OCI-LY1 (cell line): ENCODE results near the gene NCOR1.

ENCODE experiments used
- H2AFZ ChIP-seq: fragments of 200-600 bp; sonication (generic), shearing (Covaris generic); 2 replicates; pipeline ENCODE4 v1.6.0; 2014; ENCODE audit warnings: antibody characterized with exemption, mild to moderate bottlenecking, low read length
- H3F3A ChIP-seq: fragments of 200-600 bp; sonication (generic), shearing (Covaris generic); 2 replicates; pipeline ENCODE4 v1.6.0; 2014; ENCODE audit warnings: mild to moderate bottlenecking, antibody characterized with exemption, low read length, moderate library complexity; ENCODE audit not compliant: insufficient read depth
- H3K27ac ChIP-seq: fragments of 200-600 bp; sonication (generic); 2 replicates; pipeline ENCODE4 v1.5.1; 2014; ENCODE audit warnings: low read length, mixed run types, mild to moderate bottlenecking, low read depth; ENCODE audit not compliant: poor library complexity, severe bottlenecking
- H3K27me3 ChIP-seq: fragments of 200-600 bp; sonication (generic); 2 replicates; pipeline ENCODE4 v1.6.0; 2014; ENCODE audit warnings: antibody characterized with exemption, mild to moderate bottlenecking, low read length, moderate library complexity; ENCODE audit not compliant: insufficient read depth
- H3K36me3 ChIP-seq: fragments of 200-600 bp; sonication (generic); 2 replicates; pipeline ENCODE4 v1.6.1; 2014; ENCODE audit warnings: mild to moderate bottlenecking, antibody characterized with exemption, low read length, moderate library complexity, mixed read lengths; ENCODE audit not compliant: insufficient read depth
- H3K4me1 ChIP-seq: fragments of 200-600 bp; sonication (generic); 2 replicates; pipeline ENCODE4 v1.5.1; 2014; ENCODE audit warnings: mild to moderate bottlenecking, low read length, moderate library complexity; ENCODE audit not compliant: insufficient read depth, severe bottlenecking
- H3K4me2 ChIP-seq: fragments of 200-600 bp; sonication (generic), shearing (Covaris generic); 2 replicates; pipeline ENCODE4 v1.6.1; 2014; ENCODE audit warnings: low read length
- H3K4me3 ChIP-seq: fragments of 200-600 bp; sonication (generic); 2 replicates; pipeline ENCODE4 v1.5.1; 2014; ENCODE audit warnings: low read length, low read depth, mild to moderate bottlenecking, mixed read lengths; ENCODE audit not compliant: poor library complexity, severe bottlenecking
- H3K79me2 ChIP-seq: fragments of 200-600 bp; shearing (Covaris generic); 2 replicates; pipeline ENCODE4 v1.6.1; 2016; ENCODE audit warnings: mixed run types, low read length, mixed read lengths; ENCODE audit not compliant: insufficient read depth
- H3K9ac ChIP-seq: fragments of 200-600 bp; sonication (generic), shearing (Covaris generic); 2 replicates; pipeline ENCODE4 v1.6.1; 2014; ENCODE audit warnings: mild to moderate bottlenecking, low read length, mixed read lengths
- H3K9me2 ChIP-seq: fragments of 200-600 bp; sonication (generic), shearing (Covaris generic); 2 replicates; pipeline ENCODE4 v1.6.1; 2014; ENCODE audit warnings: low read depth, mild to moderate bottlenecking, low read length, mixed read lengths
- H3K9me3 ChIP-seq: fragments of 200-600 bp; shearing (Covaris generic); 2 replicates; pipeline ENCODE4 v1.6.1; 2014; ENCODE audit warnings: low read length, mixed read lengths
- H4K20me1 ChIP-seq: fragments of 200-600 bp; sonication (generic), shearing (Covaris generic); 2 replicates; pipeline ENCODE4 v1.6.0; 2016; ENCODE audit warnings: mild to moderate bottlenecking, low read length; ENCODE audit not compliant: insufficient read depth
- EZH2 ChIP-seq: fragments of 200-600 bp; sonication (generic), shearing (Covaris generic); IDR thresholded peaks from 2 replicates; pipeline ENCODE4 v1.8.0; 2017; ENCODE audit warnings: borderline replicate concordance, mixed run types, mild to moderate bottlenecking, antibody characterized with exemption, low read length, moderate library complexity, mixed read lengths
- TF ChIP-seq, protein P1 (sequence below): fragments of 200-600 bp; sonication (generic), shearing (Covaris generic); IDR thresholded peaks from 2 replicates; pipeline ENCODE4 v1.5.1; 2017; ENCODE audit warnings: mild to moderate bottlenecking, antibody characterized with exemption, low read length, moderate library complexity, mixed read lengths

Gene NCOR1

DNA sequence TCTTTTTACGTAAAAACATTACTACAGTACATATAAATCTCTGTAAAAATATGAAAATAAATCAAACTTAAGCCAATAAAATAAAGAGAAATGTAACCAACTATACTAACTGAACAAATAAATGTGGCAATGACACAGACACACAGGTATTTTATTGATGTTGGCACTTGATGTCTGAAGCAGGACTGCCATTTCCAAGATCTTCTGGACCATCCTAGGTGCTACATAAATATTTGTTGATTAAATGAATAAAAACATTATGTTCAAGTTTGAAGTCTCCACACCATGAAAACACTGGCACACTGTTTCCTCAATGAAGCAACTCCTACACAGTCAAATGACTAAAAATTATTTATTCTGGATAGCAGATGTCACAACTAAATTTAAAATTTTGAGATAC, 106.9 kb downstream of the NCOR1 start:
- H3K79me2 ChIP-seq: no peaks in the 10 kb centered on the region
- no peak overlapping the region for H2AFZ ChIP-seq
- H3K4me3 ChIP-seq: no peak overlapping the region
- H3K9ac ChIP-seq: no peak overlapping the region
- no peaks in the 10 kb centered on the region for H3K27me3 ChIP-seq
- H3K9me3 ChIP-seq: no peaks in the 10 kb centered on the region
- no peak for TF ChIP-seq EZH2
- TF ChIP-seq, protein P1, sequence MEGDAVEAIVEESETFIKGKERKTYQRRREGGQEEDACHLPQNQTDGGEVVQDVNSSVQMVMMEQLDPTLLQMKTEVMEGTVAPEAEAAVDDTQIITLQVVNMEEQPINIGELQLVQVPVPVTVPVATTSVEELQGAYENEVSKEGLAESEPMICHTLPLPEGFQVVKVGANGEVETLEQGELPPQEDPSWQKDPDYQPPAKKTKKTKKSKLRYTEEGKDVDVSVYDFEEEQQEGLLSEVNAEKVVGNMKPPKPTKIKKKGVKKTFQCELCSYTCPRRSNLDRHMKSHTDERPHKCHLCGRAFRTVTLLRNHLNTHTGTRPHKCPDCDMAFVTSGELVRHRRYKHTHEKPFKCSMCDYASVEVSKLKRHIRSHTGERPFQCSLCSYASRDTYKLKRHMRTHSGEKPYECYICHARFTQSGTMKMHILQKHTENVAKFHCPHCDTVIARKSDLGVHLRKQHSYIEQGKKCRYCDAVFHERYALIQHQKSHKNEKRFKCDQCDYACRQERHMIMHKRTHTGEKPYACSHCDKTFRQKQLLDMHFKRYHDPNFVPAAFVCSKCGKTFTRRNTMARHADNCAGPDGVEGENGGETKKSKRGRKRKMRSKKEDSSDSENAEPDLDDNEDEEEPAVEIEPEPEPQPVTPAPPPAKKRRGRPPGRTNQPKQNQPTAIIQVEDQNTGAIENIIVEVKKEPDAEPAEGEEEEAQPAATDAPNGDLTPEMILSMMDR: no peak
- H4K20me1 ChIP-seq: no peaks in the 10 kb centered on the region
- no peak overlapping the region for H3K27ac ChIP-seq
- no peaks in the 10 kb centered on the region for H3K4me1 ChIP-seq
- H3K9me2 ChIP-seq: no peaks in the 10 kb centered on the region
- peaks cover 33% of the 10 kb centered on the region for H3K36me3 ChIP-seq
- H3F3A ChIP-seq: no peaks in the 10 kb centered on the region
- no peak overlapping the region for H3K4me2 ChIP-seq

DNA sequence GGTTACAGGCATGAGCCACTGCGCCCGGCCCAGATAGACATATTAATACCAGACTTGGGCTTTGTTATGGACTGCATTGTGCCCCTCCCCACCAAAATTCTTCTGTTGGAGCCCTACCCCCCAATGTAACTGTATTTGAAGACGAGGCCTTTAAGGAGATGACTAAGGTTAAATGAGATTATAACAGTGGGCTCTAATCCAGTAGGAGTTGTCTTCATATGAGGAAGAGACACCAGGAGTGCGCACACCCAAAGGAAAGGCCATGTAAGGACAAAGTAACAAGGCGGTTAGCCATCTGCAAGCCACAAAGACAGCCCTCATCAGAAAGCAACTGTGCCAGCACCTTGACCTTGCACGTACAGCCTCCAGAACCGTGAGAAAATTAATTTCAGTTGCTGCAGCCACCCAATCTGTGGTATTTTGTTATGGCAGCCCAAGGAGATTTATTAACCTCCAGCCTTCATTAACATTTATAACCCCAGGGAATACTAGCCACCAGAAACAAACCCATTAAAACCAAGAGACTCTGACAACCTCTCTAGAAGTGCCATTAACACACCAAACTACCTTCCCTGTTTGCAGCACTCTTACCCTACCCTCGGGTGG, 108.1 kb downstream of the NCOR1 start:
- H3K9me3 ChIP-seq: no peaks in the 10 kb centered on the region
- H3K27ac ChIP-seq: no peak overlapping the region
- no peaks in the 10 kb centered on the region for H4K20me1 ChIP-seq
- H3K4me2 ChIP-seq: no peak overlapping the region
- H3K79me2 ChIP-seq: no peaks in the 10 kb centered on the region
- H3K36me3 ChIP-seq: peaks cover 33% of the 10 kb centered on the region
- no peak overlapping the region for H3K9ac ChIP-seq
- H3K4me3 ChIP-seq: no peak overlapping the region
- no peaks in the 10 kb centered on the region for H3F3A ChIP-seq
- no peaks in the 10 kb centered on the region for H3K9me2 ChIP-seq
- no peak for TF ChIP-seq EZH2
- TF ChIP-seq, protein P1: no peak
- no peak overlapping the region for H2AFZ ChIP-seq
- no peaks in the 10 kb centered on the region for H3K27me3 ChIP-seq
- no peaks in the 10 kb centered on the region for H3K4me1 ChIP-seq

DNA sequence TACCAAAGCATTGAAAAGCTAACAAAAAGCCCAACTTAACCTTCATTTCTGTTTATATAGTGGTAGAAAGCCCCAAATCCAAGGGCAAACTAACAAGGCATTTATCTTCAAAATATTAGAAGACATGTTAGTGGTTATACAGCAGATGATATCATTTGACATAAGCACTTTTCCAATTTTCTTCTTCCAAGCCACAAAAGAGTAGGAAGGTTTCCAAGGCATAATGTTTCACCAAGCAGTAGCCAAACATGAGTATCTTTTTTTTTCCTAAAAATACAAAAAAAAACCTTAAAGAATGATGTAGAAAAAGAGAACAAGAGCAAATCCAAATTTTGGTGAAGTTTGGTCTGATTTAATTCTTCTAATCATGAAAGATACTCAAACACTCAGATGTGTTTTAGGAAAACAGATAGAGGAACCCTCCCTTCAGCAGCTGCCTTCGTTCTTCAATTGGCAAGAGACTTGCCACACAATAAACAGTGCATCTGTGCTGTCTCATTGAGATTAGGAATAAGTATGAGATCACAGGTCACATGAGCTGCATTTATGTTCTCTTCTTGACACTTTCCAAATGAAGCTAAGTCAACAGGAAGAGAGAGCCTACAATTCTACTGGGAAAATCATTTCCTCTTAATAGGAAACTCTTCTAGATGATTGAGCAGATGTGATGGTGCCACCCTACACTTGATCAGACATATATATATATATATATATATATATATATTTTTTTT, 109.0 kb downstream of the NCOR1 start:
- Histone ChIP-seq H3K27ac (no peak overlapping the region), H3K27me3 (no peaks in the 10 kb centered on the region), H2AFZ (no peak overlapping the region), H3F3A (no peaks in the 10 kb centered on the region), H3K4me1 (no peaks in the 10 kb centered on the region), H3K9me2 (no peaks in the 10 kb centered on the region), H3K9ac (no peak overlapping the region), H3K4me3 (no peak overlapping the region), H4K20me1 (no peaks in the 10 kb centered on the region), H3K79me2 (no peaks in the 10 kb centered on the region), H3K36me3 (peaks cover 39% of the 10 kb centered on the region), H3K4me2 (no peak overlapping the region), H3K9me3 (no peaks in the 10 kb centered on the region)
- TF ChIP-seq EZH2: no peak
- TF ChIP-seq, protein P1: no peak
